ENCODE results near the gene CFAP68.
"Not testable (repeated sequence)": the region's sequence is repeated elsewhere in the genome, so short reads cannot be mapped to it uniquely, and the experiment has no call there.

The CFAP68 gene

GRCh38 chr11:111918390-111919256 is 39.3 kb downstream of the CFAP68 start, which contains the start of gene C11orf52:
TSS of gene C11orf52 (plus strand) at chr11:111918913. CDS start at chr11:111918973, 60 bp downstream.
- peak; percentile 94 for DNase-seq

- DNase-seq, result no peak
Observed at GRCh38 chr11:111920908-111921307, 41.6 kb downstream of the CFAP68 start.

GRCh38 chr11:111921541-111922230 is 42.3 kb downstream of the CFAP68 start:
- DNase-seq, result no peak

GRCh38 chr11:111922803-111923202 is 43.5 kb downstream of the CFAP68 start:
- DNase-seq, result peak; percentile 39

GRCh38 chr11:111923351-111923788 is 44.0 kb downstream of the CFAP68 start:
- no peak for DNase-seq

- no peak for DNase-seq
Observed at GRCh38 chr11:111923951-111924350, 44.6 kb downstream of the CFAP68 start.

GRCh38 chr11:111925953-111926352 is 46.6 kb downstream of the CFAP68 start:
- DNase-seq, result no peak

GRCh38 chr11:111926505-111927391 is 47.4 kb downstream of the CFAP68 start:
- DNase-seq, result peak; percentile 72

- DNase-seq, result no peak
Observed at GRCh38 chr11:111930472-111930871, 51.1 kb downstream of the CFAP68 start.

GRCh38 chr11:111932611-111932950 is 53.2 kb downstream of the CFAP68 start:
- DNase-seq, result no peak

GRCh38 chr11:111933176-111933575 is 53.8 kb downstream of the CFAP68 start:
- not testable (repeated sequence) for DNase-seq

- no peak for DNase-seq
Observed at GRCh38 chr11:111933872-111934271, 54.5 kb downstream of the CFAP68 start.

GRCh38 chr11:111934306-111934705 is 55.0 kb downstream of the CFAP68 start:
- DNase-seq, result no peak

All from NCI-H2029 treated with DMSO at 0.1 percent for 48 hours (cell line).